RWPE2 (cell line): ENCODE measurements around the gene TSPAN19.

ENCODE experiments used
- ATAC-seq: fragments of 200-7000 bp; cut with Tn5 transposase; 3 replicates; pipeline ENCODE4 v1.9.1; 2021; ENCODE audit warnings: low read depth
- DNase-seq: peaks from one replicate; pipeline ENCODE4 v3.0.0-alpha.2; 2020; ENCODE audit warnings: low spot score
- H3K27ac ChIP-seq: fragments of 450-650 bp; 2 replicates; pipeline ENCODE4 v1.5.1; 2017; ENCODE audit warnings: mild to moderate bottlenecking; ENCODE audit not compliant: poor library complexity, severe bottlenecking
- H3K27me3 ChIP-seq: fragments of 250-450 bp; sonication (Bioruptor Pico); 2 replicates; pipeline ENCODE4 v1.5.1; 2021; ENCODE audit warnings: mild to moderate bottlenecking, moderate library complexity; ENCODE audit not compliant: insufficient read depth, poor library complexity, severe bottlenecking
- H3K36me3 ChIP-seq: fragments of 250-450 bp; sonication (Bioruptor Pico); 2 replicates; pipeline ENCODE4 v1.5.1; 2020; ENCODE audit warnings: low read depth, mild to moderate bottlenecking, moderate library complexity
- H3K4me1 ChIP-seq: fragments of 250-450 bp; sonication (Bioruptor Pico); 2 replicates; pipeline ENCODE4 v1.5.1; 2021; ENCODE audit warnings: mild to moderate bottlenecking, moderate library complexity; ENCODE audit not compliant: insufficient read depth, poor library complexity, severe bottlenecking
- H3K4me3 ChIP-seq: fragments of 250-450 bp; sonication (Bioruptor Pico); 2 replicates; pipeline ENCODE4 v1.5.1; 2021; ENCODE audit warnings: mild to moderate bottlenecking, moderate library complexity; ENCODE audit not compliant: severe bottlenecking
- H3K9me3 ChIP-seq: fragments of 250-450 bp; sonication (Bioruptor Pico); 2 replicates; pipeline ENCODE4 v1.5.1; 2021; ENCODE audit warnings: mild to moderate bottlenecking, moderate library complexity; ENCODE audit not compliant: severe bottlenecking
- CTCF ChIP-seq: fragments of 450-650 bp; IDR thresholded peaks from one replicate; pipeline ENCODE4 v1.5.1; 2017; ENCODE audit warnings: mild to moderate bottlenecking, moderate library complexity; ENCODE audit not compliant: poor library complexity, severe bottlenecking

TSPAN19 gene

GRCh38 chr12:85041395-85041794, 5.3 kb upstream of the TSPAN19 start:
- no peaks in the 10 kb centered on the region for H3K4me1 ChIP-seq
- DNase-seq, result no peak
- no peaks in the 10 kb centered on the region for H3K27me3 ChIP-seq
- H3K36me3 ChIP-seq, result no peaks in the 10 kb centered on the region
- no peak for TF ChIP-seq CTCF
- H3K27ac ChIP-seq, result no peak overlapping the region
- no peak for ATAC-seq
- H3K4me3 ChIP-seq, result no peak overlapping the region
- no peaks in the 10 kb centered on the region for H3K9me3 ChIP-seq

DNA sequence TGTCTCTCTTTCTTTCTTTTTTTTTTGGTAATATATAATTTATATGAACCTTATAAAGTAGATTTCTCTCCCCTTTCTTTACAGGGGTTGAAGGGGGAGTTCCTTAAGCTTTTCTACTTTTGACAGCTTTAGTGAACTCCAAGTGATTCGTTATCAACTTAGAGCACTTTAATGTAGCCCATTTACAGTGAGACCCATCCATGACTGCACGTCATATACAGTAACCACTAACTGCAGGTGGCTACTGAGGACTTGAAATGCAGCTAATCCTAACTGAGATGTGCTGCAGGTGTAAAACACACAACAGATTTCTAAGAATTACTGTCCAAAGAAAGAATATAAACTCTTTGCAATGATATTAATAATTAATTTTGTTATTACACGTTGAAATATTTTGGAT, 656 bp upstream of the TSPAN19 start:
- Histone ChIP-seq H3K27ac (no peak overlapping the region), H3K36me3 (no peaks in the 10 kb centered on the region), H3K27me3 (no peaks in the 10 kb centered on the region), H3K4me3 (peak overlapping the region; percentile 61), H3K9me3 (no peaks in the 10 kb centered on the region), H3K4me1 (peaks cover 7% of the 10 kb centered on the region)
- ATAC-seq, result 0 out of 3 replicates have a peak, but pooled peaks have one; percentile 39
- DNase-seq, result no peak
- no peak for TF ChIP-seq CTCF

DNA sequence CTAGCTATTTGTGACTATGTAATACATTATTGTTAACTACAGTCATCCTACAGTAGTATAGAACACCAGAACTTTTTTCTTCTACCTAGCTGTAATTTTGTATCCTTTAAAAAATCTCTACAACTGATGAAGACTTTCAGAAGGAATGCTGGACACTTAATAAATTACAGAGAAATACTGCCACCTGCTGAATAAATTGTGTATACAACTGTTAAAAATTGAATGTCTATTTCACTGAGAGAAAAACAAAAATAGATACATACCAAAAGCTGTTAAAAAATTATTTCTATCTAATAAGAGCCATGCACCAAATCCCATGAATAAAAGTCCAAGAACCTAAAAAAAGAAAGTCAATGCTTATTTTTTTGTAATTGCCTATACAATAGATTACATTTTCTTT, 6.6 kb downstream of the TSPAN19 start:
- H3K27ac ChIP-seq, result no peak overlapping the region
- no peaks in the 10 kb centered on the region for H3K27me3 ChIP-seq
- H3K9me3 ChIP-seq, result no peaks in the 10 kb centered on the region
- peak; percentile 78 for TF ChIP-seq CTCF
- ATAC-seq (0 out of 3 replicates have a peak, but pooled peaks have one; percentile 29), DNase-seq (no peak)
- H3K36me3 ChIP-seq, result no peaks in the 10 kb centered on the region
- H3K4me1 ChIP-seq, result no peaks in the 10 kb centered on the region
- H3K4me3 ChIP-seq, result no peak overlapping the region

DNA sequence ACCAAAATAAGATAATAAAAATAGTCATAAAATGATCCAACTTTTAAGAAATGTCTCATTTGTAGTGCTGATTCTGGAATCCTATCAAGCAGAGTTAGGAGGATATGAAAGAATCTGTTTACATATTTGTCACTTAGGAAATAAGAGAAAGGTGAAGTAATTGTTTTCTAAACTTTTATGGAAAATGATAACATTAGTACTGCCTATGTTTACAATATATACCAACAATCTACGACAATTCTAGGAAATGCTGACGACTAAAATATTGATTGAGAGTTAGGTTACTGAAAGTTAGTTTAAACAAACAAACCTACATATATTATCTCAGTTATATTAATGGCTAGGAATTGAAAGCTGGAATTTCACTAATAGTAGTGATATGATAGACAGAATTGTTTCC, 18.0 kb downstream of the TSPAN19 start:
- no peaks in the 10 kb centered on the region for H3K9me3 ChIP-seq
- ATAC-seq (no peak), DNase-seq (no peak)
- no peaks in the 10 kb centered on the region for H3K36me3 ChIP-seq
- TF ChIP-seq CTCF, result no peak
- no peaks in the 10 kb centered on the region for H3K27me3 ChIP-seq
- H3K27ac ChIP-seq, result no peak overlapping the region
- no peak overlapping the region for H3K4me3 ChIP-seq
- H3K4me1 ChIP-seq, result peaks cover 21% of the 10 kb centered on the region

GRCh38 chr12:85017618-85018017, 18.5 kb downstream of the TSPAN19 start:
- Histone ChIP-seq H3K4me1 (peaks cover 21% of the 10 kb centered on the region), H3K9me3 (no peaks in the 10 kb centered on the region), H3K27ac (no peak overlapping the region), H3K4me3 (no peak overlapping the region), H3K36me3 (no peaks in the 10 kb centered on the region), H3K27me3 (no peaks in the 10 kb centered on the region)
- no peak for TF ChIP-seq CTCF
- DNase-seq, result no peak
- ATAC-seq, result no peak
